CD4-positive, alpha-beta T cell treated with Interleukin-17A for 4 hours (primary cell): ENCODE measurements around the gene CRIM1.

Experiments used
- DNase-seq: peaks from one replicate; pipeline ENCODE4 v3.0.0-alpha.2; 2020; ENCODE audit warnings: mixed read lengths

The CRIM1 gene

DNA sequence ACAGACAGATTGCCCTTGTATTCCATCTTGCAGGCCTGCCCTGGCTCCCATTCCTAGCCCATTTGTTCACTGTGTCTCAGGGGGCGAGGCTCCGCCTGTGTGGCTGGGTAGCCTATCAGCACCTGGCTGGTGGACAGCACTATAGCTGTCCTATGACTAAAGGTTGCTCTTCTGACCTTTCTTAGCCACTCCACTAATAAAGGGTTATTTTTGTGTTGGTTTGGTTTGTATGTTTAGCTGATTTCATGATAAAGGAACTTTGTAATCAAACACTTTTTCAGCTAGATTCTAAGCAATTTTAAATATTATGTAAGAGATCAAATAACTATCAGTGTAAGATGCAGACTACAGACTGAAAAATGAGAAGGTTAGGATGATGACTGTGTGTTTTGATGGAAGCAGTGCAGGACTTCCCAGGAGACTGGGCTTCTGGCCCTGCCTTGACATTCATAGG lies 72.2 kb downstream of the CRIM1 start:
- no peak for DNase-seq

DNA sequence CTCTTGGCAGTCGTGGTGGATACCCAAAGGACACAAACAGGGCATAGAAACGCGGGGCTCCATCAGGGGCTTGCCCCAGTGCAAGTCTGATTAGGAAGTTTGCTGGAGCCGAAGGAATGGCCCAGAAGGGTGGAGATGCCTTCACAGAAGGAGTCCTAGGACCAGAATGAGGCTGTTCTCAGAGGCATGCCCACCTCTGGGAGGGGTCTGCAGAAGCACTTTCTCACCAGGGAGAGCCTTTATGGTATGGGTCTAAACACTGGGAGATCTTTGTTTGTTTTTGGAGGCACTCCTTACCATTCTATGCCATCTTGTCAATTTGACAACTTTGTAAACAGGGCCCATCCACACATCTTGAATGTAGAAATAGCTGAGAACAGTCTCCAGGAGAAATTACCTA lies 75.0 kb downstream of the CRIM1 start:
- DNase-seq: no peak

- no peak for DNase-seq
These were observed 76.9 kb downstream of the CRIM1 start for GRCh38 chr2:36432479-36432878.

- no peak for DNase-seq
These were observed 78.0 kb downstream of the CRIM1 start for GRCh38 chr2:36433311-36434217.

DNA sequence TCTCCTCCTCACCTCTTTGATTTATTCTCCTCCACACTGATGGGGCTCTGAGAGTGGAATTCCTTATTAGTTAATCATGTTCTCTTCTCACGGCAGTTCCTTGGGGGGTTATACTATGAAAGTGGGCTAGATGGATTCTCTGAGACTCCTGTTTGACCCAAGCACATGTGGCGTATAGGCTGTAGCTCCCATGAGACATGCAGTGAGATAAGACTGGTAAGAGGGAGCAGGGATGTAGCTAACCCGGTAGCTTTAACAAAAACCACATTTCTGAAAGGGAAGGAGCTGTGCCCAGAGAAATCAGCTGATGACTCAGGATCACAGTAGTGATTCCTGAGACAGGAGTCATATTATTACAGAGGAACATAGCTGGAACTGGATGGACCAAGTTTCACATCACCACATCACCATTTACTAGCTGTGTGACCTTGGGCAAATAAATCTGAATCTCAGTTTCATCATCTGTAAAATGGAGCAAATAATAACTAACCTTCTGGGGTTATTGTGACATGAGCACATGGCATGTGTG lies 82.9 kb downstream of the CRIM1 start:
- no peak for DNase-seq

- DNase-seq: no peak
These were observed 83.5 kb downstream of the CRIM1 start for GRCh38 chr2:36439084-36439483.

- DNase-seq: no peak
These were observed 85.6 kb downstream of the CRIM1 start for GRCh38 chr2:36441065-36441625.

DNA sequence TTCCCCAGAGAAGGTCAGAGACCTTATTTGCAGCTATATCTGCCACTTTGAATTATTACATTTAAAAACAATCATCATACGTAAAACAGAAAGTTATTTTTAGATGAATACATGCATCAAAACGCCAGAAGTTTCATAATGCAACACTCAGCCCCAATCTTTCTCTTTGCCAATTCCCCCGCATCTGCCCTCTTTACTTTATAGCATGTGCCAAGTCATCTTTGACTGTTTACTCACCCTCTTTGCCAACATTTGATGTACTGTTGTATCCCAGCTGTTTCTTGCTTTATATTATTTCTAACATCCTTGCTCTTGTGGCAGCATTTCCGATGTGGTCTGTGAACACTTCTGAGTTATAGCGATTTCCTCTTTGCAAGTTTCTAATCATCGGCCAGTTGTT lies 86.2 kb downstream of the CRIM1 start:
- no peak for DNase-seq

GRCh38 chr2:36444216-36444936 lies 88.8 kb downstream of the CRIM1 start:
- DNase-seq: no peak

GRCh38 chr2:36445185-36445866 lies 89.7 kb downstream of the CRIM1 start:
- no peak for DNase-seq

DNA sequence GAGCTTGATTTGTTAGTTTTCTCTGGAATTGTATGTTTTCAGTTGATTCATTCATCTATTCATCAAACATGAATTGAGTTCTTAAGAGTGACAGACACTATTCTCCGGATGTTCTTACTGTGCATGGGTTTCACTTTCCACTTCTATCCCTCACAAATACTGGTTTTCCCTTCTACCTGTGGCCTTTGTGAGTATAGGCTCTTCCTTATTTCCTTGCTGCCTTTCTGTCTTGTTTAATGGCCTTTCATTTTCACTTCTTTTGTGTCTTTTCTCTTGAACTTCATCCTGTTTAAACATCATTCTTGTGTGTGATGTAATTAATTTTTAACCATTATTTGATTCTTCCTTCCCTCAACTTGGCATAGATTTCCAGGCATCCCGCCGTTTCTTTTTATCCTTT lies 90.7 kb downstream of the CRIM1 start:
- DNase-seq: no peak

DNA sequence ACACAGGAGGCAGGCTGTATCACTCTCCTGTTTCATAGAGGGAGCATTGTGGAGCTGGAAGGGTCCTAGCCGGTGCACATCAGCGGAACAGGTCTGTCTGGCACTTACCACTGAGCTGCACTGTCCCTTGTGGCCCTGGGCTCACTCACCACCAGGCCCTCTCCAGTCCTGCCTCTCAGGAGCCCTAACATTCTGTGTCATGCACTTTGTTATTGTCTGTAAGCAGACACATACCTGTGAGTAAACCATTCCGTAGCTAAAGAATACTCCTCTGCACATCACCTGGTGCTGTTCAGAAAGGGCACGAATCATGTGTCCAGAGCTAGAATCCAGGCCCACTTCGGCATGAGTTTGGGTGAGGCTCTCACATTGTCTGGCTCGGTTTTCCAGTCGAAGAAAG lies 93.6 kb downstream of the CRIM1 start:
- DNase-seq: no peak

- no peak for DNase-seq
These were observed 94.4 kb downstream of the CRIM1 start for GRCh38 chr2:36449943-36450392.

GRCh38 chr2:36450466-36451196 lies 95.1 kb downstream of the CRIM1 start:
- no peak for DNase-seq

GRCh38 chr2:36451512-36451911 lies 95.9 kb downstream of the CRIM1 start:
- DNase-seq: no peak

- no peak for DNase-seq
These were observed 96.7 kb downstream of the CRIM1 start for GRCh38 chr2:36452260-36452659.

- no peak for DNase-seq
These were observed 98.1 kb downstream of the CRIM1 start for GRCh38 chr2:36453652-36454051.

GRCh38 chr2:36455011-36455410 lies 99.4 kb downstream of the CRIM1 start:
- DNase-seq: no peak

DNA sequence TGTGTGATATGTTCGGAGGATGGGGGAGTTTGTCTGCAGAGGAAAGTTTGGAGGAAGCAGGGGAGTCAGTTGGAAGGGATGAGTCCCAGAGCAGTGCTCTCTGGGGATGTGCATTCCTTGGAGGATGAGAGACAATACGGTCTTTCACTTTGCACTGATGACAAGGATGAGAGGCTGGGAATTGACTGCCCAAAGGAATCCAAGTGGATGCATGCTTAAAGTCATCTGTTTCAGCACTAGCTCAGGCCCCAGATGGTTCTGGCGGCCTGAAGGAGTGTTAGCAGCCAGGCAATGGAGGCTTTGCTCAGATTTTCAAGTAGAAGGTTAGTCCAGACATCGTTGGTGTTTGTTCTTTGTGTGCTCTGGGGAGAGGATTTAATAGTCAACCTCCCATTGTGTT lies 100.2 kb downstream of the CRIM1 start:
- no peak for DNase-seq

DNA sequence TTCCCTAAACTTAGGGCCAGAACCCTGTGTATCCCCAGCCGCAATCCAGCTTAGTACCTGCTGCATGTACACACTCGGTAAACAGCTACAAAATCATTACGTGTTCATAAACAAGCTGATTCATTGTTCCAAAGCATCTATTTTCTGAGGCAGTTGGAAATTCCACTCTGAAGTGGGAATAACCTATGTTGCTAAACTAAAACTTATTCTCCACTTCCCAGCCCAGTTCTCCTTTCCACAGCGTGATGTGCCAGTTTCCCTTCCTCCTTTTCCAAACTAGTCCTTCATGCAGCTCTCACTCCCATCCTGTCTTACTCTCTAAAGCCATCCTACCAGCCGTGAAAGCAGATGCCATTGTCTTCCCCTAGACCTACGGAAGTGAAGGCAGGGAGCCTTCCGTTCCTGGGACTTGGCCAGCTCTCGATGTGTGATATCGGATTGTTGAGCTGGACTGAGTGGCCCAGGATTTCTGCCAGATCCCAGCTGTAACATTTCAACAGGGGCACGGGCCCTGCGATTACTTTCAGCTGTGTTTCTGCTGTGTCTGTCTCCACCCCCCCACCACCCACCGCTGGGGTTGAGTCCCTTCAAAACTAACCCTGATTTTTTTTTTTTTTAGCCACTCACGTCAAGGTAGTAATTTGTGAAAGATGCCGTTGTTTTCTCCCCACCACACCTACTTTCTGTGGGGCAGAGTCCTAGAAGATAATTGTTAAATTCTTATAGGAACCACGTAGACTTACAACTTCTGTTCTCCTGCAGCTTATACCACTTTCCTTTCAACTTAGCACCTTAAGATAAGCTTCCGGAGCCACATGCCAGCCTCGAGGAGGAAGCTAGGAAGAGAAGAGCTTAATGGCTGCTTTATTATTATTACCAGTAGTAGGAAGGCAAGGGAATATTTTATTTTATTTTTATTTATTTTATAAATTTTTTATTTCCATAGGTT lies 100.9 kb downstream of the CRIM1 start:
- no peak for DNase-seq

DNA sequence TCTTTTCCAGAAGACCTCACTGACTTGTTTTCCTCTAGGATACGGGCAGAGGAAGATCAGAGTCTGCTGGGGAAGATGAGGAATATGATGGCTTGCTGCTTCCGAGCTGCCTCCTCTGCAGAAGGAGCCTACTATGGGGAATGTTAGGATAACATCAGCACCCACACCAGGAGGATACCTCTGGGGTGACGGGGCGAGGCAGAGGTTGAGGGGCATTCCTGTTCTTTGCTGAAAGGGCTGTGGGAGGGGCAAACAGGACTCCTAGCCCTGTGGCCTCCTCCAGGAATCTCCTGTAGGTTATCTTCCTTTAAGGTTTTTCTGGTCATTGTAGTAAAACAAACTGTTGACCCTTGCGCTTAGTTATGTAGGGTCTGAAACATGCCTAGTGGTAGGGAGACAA lies 102.5 kb downstream of the CRIM1 start:
- no peak for DNase-seq
